ENCODE data around the gene DNAJC11. TPM values are rescaled to one million over a fixed set of nuclear protein-coding genes. Genes with fewer than 3 reads are reported as not detected.
A peak's percentile ranks its signal among the peaks of the same experiment; 100 is the strongest.

Gene DNAJC11, protein sequence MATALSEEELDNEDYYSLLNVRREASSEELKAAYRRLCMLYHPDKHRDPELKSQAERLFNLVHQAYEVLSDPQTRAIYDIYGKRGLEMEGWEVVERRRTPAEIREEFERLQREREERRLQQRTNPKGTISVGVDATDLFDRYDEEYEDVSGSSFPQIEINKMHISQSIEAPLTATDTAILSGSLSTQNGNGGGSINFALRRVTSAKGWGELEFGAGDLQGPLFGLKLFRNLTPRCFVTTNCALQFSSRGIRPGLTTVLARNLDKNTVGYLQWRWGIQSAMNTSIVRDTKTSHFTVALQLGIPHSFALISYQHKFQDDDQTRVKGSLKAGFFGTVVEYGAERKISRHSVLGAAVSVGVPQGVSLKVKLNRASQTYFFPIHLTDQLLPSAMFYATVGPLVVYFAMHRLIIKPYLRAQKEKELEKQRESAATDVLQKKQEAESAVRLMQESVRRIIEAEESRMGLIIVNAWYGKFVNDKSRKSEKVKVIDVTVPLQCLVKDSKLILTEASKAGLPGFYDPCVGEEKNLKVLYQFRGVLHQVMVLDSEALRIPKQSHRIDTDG
- total RNA-seq (2021) (91.3 to 102 TPM (median 93.4 TPM) in 3 replicates), Bru-seq, nascent RNA (percentile 84 among the genes with signal in this experiment)
- long read RNA-seq, experiment 1, transcript DNAJC11-201 (15 exons, 2,210 nt) = minor isoform, 12 of 759 reads
- long read RNA-seq, experiment 1, transcript DNAJC11-202 (16 exons, 3,311 nt) = major isoform, 578 of 759 reads
- long read RNA-seq, experiment 1, partial matches to known transcripts = 58 of 759 reads
- long read RNA-seq, experiment 1, other reads (novel, unspliced or antisense) = 109 of 759 reads
- long read RNA-seq, experiment 2, transcript DNAJC11-202 (16 exons, 3,311 nt) = major isoform, 30 of 88 reads
- long read RNA-seq, experiment 2, partial matches to known transcripts = 42 of 88 reads
- long read RNA-seq, experiment 2, other reads (novel, unspliced or antisense) = 14 of 88 reads
- long read RNA-seq, experiment 3, transcript DNAJC11-202 (16 exons, 3,311 nt) = major isoform, 21 of 51 reads
- long read RNA-seq, experiment 3, partial matches to known transcripts = 24 of 51 reads
- long read RNA-seq, experiment 3, other reads (novel, unspliced or antisense) = 4 of 51 reads

DNA sequence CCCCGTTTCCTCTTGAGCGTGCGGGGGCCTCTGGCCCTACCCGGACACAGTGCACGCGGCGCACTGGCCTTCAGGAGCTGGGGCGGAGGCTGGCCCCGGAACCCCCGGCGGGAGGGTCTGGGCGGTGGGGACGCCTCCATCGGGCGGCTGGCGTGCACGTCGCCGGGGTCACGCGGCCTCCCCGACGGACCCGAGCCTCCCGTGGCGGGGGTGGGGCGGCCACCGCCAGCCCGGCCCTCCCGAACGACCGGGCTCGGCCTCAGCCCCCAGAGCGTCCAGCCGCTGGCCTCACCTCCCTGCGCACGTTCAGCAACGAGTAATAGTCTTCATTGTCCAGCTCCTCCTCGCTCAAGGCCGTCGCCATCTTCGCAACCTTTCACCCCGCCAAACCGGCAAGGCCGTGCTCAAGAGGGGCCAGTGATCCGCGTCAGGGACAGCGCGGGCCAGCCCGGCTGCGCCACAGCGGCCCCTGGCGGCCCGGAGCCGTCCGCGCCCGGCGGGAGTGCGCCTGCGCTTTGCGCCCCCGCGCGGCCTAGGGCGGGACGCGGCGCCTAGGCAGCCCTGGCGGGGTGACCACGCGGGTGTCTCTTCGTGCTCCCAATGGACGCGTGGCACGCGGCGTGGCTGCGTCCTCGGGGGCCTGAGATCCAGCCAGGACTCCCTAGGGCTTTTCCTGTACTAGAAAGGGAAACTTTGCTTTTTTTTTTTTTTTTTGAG is at the start of gene DNAJC11:
DNAJC11 (minus strand) TSS at position 380 of the 717 bp plus-strand sequence; CDS start at position 364, 16 bp downstream.
- Mint-ChIP-seq H3K4me1 (peaks cover 25% of the 10 kb centered on the region), H3K27ac (peak within 1 kb of the TSS; percentile 97), H3K4me3 (peak within 1 kb of the TSS; percentile 94), H3K9me3 (no peaks in the 10 kb centered on the region), H3K27me3 (ENCODE audit: low read depth) (peaks cover 4% of the 10 kb centered on the region; the same call in 1 of the 2 replicates), H3K36me3 (no peaks in the 10 kb centered on the region)
- ChIA-PET POLR2A (interaction anchor here (1.0 kb wide), 1 partner anchor 15 kb away, joined by 3 read pairs; no protein-coding TSS in a partner anchor), CTCF (interaction anchor here (0.6 to 1.5 kb wide), 32 partner anchors 10 to 829 kb away, joined by 3 to 10 read pairs (median 3); partner anchors contain the start of genes CAMTA1, NOL9 and TAS1R1)
- DNase-seq (ENCODE audit: low spot score) (peak; percentile 85), ATAC-seq (peak; percentile 94)
- TF ChIP-seq, protein P1, sequence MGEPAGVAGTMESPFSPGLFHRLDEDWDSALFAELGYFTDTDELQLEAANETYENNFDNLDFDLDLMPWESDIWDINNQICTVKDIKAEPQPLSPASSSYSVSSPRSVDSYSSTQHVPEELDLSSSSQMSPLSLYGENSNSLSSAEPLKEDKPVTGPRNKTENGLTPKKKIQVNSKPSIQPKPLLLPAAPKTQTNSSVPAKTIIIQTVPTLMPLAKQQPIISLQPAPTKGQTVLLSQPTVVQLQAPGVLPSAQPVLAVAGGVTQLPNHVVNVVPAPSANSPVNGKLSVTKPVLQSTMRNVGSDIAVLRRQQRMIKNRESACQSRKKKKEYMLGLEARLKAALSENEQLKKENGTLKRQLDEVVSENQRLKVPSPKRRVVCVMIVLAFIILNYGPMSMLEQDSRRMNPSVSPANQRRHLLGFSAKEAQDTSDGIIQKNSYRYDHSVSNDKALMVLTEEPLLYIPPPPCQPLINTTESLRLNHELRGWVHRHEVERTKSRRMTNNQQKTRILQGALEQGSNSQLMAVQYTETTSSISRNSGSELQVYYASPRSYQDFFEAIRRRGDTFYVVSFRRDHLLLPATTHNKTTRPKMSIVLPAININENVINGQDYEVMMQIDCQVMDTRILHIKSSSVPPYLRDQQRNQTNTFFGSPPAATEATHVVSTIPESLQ (CRISPR knock-in tag; IDR thresholded peaks at IDR 0.05) = no peak
- TF ChIP-seq, protein P2, sequence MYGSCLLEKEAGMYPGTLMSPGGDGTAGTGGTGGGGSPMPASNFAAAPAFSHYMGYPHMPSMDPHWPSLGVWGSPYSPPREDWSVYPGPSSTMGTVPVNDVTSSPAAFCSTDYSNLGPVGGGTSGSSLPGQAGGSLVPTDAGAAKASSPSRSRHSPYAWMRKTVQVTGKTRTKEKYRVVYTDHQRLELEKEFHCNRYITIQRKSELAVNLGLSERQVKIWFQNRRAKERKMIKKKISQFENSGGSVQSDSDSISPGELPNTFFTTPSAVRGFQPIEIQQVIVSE (CRISPR knock-in tag; IDR thresholded peaks at IDR 0.05; ENCODE audit: borderline replicate concordance) = no peak
- TF ChIP-seq, protein P3, sequence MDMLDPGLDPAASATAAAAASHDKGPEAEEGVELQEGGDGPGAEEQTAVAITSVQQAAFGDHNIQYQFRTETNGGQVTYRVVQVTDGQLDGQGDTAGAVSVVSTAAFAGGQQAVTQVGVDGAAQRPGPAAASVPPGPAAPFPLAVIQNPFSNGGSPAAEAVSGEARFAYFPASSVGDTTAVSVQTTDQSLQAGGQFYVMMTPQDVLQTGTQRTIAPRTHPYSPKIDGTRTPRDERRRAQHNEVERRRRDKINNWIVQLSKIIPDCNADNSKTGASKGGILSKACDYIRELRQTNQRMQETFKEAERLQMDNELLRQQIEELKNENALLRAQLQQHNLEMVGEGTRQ (CRISPR knock-in tag; IDR thresholded peaks at IDR 0.05) = peak; percentile 67
- TF ChIP-seq CBFB (CRISPR knock-in tag; IDR thresholded peaks at IDR 0.05; ENCODE audit: low read depth) = peak; percentile 98
- TF ChIP-seq, protein P4, sequence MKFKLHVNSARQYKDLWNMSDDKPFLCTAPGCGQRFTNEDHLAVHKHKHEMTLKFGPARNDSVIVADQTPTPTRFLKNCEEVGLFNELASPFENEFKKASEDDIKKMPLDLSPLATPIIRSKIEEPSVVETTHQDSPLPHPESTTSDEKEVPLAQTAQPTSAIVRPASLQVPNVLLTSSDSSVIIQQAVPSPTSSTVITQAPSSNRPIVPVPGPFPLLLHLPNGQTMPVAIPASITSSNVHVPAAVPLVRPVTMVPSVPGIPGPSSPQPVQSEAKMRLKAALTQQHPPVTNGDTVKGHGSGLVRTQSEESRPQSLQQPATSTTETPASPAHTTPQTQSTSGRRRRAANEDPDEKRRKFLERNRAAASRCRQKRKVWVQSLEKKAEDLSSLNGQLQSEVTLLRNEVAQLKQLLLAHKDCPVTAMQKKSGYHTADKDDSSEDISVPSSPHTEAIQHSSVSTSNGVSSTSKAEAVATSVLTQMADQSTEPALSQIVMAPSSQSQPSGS (CRISPR knock-in tag; IDR thresholded peaks at IDR 0.05; ENCODE audit: borderline replicate concordance, low read depth) = 0 out of 2 replicates have a peak, but pooled peaks have one; percentile 51
- TF ChIP-seq SP1 (CRISPR knock-in tag; conservative IDR thresholded peaks at IDR 0.05) = peak; percentile 97
- peak; percentile 96 for TF ChIP-seq FOXK1 (CRISPR knock-in tag; IDR thresholded peaks at IDR 0.05)
- TF ChIP-seq JUN (CRISPR knock-in tag; IDR thresholded peaks at IDR 0.05) = no peak
- TF ChIP-seq IRF2 (CRISPR knock-in tag; IDR thresholded peaks at IDR 0.05; ENCODE audit: borderline replicate concordance, low read depth) = 0 out of 2 replicates have a peak, but pooled peaks have one; percentile 23
- peak; percentile 19; the same call in 1 of the 2 replicates for TF ChIP-seq ZNF317 (CRISPR knock-in tag; IDR thresholded peaks at IDR 0.05; ENCODE audit: borderline replicate concordance, low read depth)
- peak; percentile 98 for TF ChIP-seq NR2C2 (CRISPR knock-in tag; IDR thresholded peaks at IDR 0.05)
- peak; percentile 93 for TF ChIP-seq TEAD1 (CRISPR knock-in tag; IDR thresholded peaks at IDR 0.05)
- peak; percentile 69; the same call in 1 of the 2 replicates for TF ChIP-seq SMAD4 (CRISPR knock-in tag; IDR thresholded peaks at IDR 0.05)
- TF ChIP-seq NR3C1 (CRISPR knock-in tag; conservative IDR thresholded peaks at IDR 0.05; ENCODE audit: low read depth) = 0 out of 2 replicates have a peak, but pooled peaks have one; percentile 89
- TF ChIP-seq, protein P5, sequence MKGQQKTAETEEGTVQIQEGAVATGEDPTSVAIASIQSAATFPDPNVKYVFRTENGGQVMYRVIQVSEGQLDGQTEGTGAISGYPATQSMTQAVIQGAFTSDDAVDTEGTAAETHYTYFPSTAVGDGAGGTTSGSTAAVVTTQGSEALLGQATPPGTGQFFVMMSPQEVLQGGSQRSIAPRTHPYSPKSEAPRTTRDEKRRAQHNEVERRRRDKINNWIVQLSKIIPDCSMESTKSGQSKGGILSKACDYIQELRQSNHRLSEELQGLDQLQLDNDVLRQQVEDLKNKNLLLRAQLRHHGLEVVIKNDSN (CRISPR knock-in tag; IDR thresholded peaks at IDR 0.05) = 0 out of 2 replicates have a peak, but pooled peaks have one; percentile 26
- TF ChIP-seq ELF4 (CRISPR knock-in tag; IDR thresholded peaks at IDR 0.05; ENCODE audit: low read depth) = no peak
- TF ChIP-seq TP53 (CRISPR knock-in tag; IDR thresholded peaks at IDR 0.05) = peak; percentile 94; the same call in 1 of the 2 replicates
- TF ChIP-seq, protein P6, sequence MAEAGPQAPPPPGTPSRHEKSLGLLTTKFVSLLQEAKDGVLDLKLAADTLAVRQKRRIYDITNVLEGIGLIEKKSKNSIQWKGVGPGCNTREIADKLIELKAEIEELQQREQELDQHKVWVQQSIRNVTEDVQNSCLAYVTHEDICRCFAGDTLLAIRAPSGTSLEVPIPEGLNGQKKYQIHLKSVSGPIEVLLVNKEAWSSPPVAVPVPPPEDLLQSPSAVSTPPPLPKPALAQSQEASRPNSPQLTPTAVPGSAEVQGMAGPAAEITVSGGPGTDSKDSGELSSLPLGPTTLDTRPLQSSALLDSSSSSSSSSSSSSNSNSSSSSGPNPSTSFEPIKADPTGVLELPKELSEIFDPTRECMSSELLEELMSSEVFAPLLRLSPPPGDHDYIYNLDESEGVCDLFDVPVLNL (CRISPR knock-in tag; IDR thresholded peaks at IDR 0.05; ENCODE audit: borderline replicate concordance, low read depth) = peak; percentile 60; the same call in 1 of the 2 replicates
- no peak for TF ChIP-seq ZNF263 (CRISPR knock-in tag; IDR thresholded peaks at IDR 0.05; ENCODE audit: low read depth)
- TF ChIP-seq, protein P7, sequence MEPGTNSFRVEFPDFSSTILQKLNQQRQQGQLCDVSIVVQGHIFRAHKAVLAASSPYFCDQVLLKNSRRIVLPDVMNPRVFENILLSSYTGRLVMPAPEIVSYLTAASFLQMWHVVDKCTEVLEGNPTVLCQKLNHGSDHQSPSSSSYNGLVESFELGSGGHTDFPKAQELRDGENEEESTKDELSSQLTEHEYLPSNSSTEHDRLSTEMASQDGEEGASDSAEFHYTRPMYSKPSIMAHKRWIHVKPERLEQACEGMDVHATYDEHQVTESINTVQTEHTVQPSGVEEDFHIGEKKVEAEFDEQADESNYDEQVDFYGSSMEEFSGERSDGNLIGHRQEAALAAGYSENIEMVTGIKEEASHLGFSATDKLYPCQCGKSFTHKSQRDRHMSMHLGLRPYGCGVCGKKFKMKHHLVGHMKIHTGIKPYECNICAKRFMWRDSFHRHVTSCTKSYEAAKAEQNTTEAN (CRISPR knock-in tag; IDR thresholded peaks at IDR 0.05) = peak; percentile 79; the same call in 1 of the 2 replicates
- TF ChIP-seq ESRRA (CRISPR knock-in tag; IDR thresholded peaks at IDR 0.05; ENCODE audit: borderline replicate concordance) = peak; percentile 89; the same call in 1 of the 2 replicates

All from WTC11 (cell line).